NCI-H1417 treated with DMSO at 0.1 percent for 48 hours (cell line): Measurements from ENCODE around the gene EPS8.

Experiments
- DNase-seq: peaks from one replicate; lab custom pipeline; 2025; lab: John Stamatoyannopoulos, UW

EPS8 gene

GRCh38 chr12:15717940-15718567 lies 71.1 kb downstream of the EPS8 start:
- no peak for DNase-seq

- no peak for DNase-seq
Observed at GRCh38 chr12:15716581-15716980, 72.6 kb downstream of the EPS8 start.

GRCh38 chr12:15714256-15714655 lies 74.9 kb downstream of the EPS8 start:
- no peak for DNase-seq

- no peak for DNase-seq
Observed at GRCh38 chr12:15712823-15713660, 76.1 kb downstream of the EPS8 start.

GRCh38 chr12:15712160-15712559 lies 77.0 kb downstream of the EPS8 start:
- DNase-seq, result no peak

- DNase-seq, result no peak
Observed at GRCh38 chr12:15710860-15711510, 78.2 kb downstream of the EPS8 start.

GRCh38 chr12:15709551-15709950 lies 79.6 kb downstream of the EPS8 start:
- DNase-seq, result no peak

- no peak for DNase-seq
Observed at GRCh38 chr12:15708396-15709076, 80.7 kb downstream of the EPS8 start.

GRCh38 chr12:15707516-15708199 lies 81.5 kb downstream of the EPS8 start:
- no peak for DNase-seq

- DNase-seq, result no peak
Observed at GRCh38 chr12:15706010-15706676, 83.0 kb downstream of the EPS8 start.

GRCh38 chr12:15705606-15706005 lies 83.6 kb downstream of the EPS8 start:
- DNase-seq, result no peak

- DNase-seq, result no peak
Observed at GRCh38 chr12:15702276-15702675, 86.9 kb downstream of the EPS8 start.

- DNase-seq, result no peak
Observed at GRCh38 chr12:15701631-15702156, 87.5 kb downstream of the EPS8 start.

- DNase-seq, result no peak
Observed at GRCh38 chr12:15701206-15701605, 88.0 kb downstream of the EPS8 start.

- no peak for DNase-seq
Observed at GRCh38 chr12:15700595-15700994, 88.6 kb downstream of the EPS8 start.

GRCh38 chr12:15699886-15700285 lies 89.3 kb downstream of the EPS8 start:
- DNase-seq, result no peak

GRCh38 chr12:15698377-15698871 lies 90.8 kb downstream of the EPS8 start:
- no peak for DNase-seq

- no peak for DNase-seq
Observed at GRCh38 chr12:15697201-15697600, 92.0 kb downstream of the EPS8 start.

GRCh38 chr12:15693228-15693911 lies 95.8 kb downstream of the EPS8 start:
- DNase-seq, result no peak

GRCh38 chr12:15691388-15691787 lies 97.8 kb downstream of the EPS8 start:
- DNase-seq, result no peak
